H9 (cell line): Measurements from ENCODE around the gene SPATA6L. TPM values are rescaled to one million over a fixed set of nuclear protein-coding genes. Genes with fewer than 3 reads are reported as not detected.
A peak's percentile ranks its signal among the peaks of the same experiment; 100 is the strongest.
"Not testable (repeated sequence)": the region's sequence is repeated elsewhere in the genome, so short reads cannot be mapped to it uniquely, and the experiment has no call there.

ENCODE experiments used
- DNase-seq: peaks from one replicate; pipeline ENCODE4 v3.0.0-alpha.2; 2017
- H2AFZ ChIP-seq: one replicate; pipeline ENCODE4 v1.6.1; 2013; ENCODE audit warnings: mild to moderate bottlenecking, low read length, control low read depth, moderate library complexity
- H2AK5ac ChIP-seq: 2 replicates; pipeline ENCODE4 v1.6.1; 2013; ENCODE audit warnings: low read length, control low read depth, mixed read lengths; ENCODE audit not compliant: insufficient read length
- H2BK120ac ChIP-seq: one replicate; pipeline ENCODE4 v1.6.1; 2013; ENCODE audit warnings: low read depth, mild to moderate bottlenecking, low read length, control low read depth, inconsistent platforms; ENCODE audit not compliant: poor library complexity, severe bottlenecking
- H2BK12ac ChIP-seq: 2 replicates; pipeline ENCODE4 v1.6.1; 2013; ENCODE audit warnings: low read length, control low read depth, mixed read lengths, low read depth; ENCODE audit not compliant: insufficient read length
- H2BK15ac ChIP-seq: 2 replicates; pipeline ENCODE4 v1.6.1; 2013; ENCODE audit warnings: low read depth, low read length, control low read depth
- H2BK20ac ChIP-seq: one replicate; pipeline ENCODE4 v1.6.1; 2013; ENCODE audit warnings: low read depth, mild to moderate bottlenecking, low read length, control low read depth, inconsistent platforms; ENCODE audit not compliant: poor library complexity, severe bottlenecking
- H2BK5ac ChIP-seq: 2 replicates; pipeline ENCODE4 v1.6.1; 2013; ENCODE audit warnings: low read length, control low read depth, mixed read lengths; ENCODE audit not compliant: insufficient read length
- H3K14ac ChIP-seq: 2 replicates; pipeline ENCODE4 v1.6.1; 2013; ENCODE audit warnings: low read length, control low read depth; ENCODE audit not compliant: insufficient read depth
- H3K18ac ChIP-seq: 2 replicates; pipeline ENCODE4 v1.6.1; 2013; ENCODE audit warnings: low read depth, mild to moderate bottlenecking, mixed read lengths, low read length, control low read depth; ENCODE audit not compliant: insufficient read length
- H3K23ac ChIP-seq: 2 replicates; pipeline ENCODE4 v1.6.1; 2013; ENCODE audit warnings: low read length, control low read depth, mixed read lengths, low read depth; ENCODE audit not compliant: insufficient read length
- H3K23me2 ChIP-seq: 2 replicates; pipeline ENCODE4 v1.6.1; 2013; ENCODE audit warnings: low read depth, mild to moderate bottlenecking, mixed read lengths, low read length, control low read depth; ENCODE audit not compliant: insufficient read length, poor library complexity, severe bottlenecking
- H3K27ac ChIP-seq: 2 replicates; pipeline ENCODE4 v1.5.1; 2013; ENCODE audit warnings: low read length, control low read depth, mixed read lengths, low read depth; ENCODE audit not compliant: insufficient read length
- H3K27me3 ChIP-seq: 2 replicates; pipeline ENCODE4 v1.6.1; 2013; ENCODE audit warnings: low read length, control low read depth, inconsistent platforms; ENCODE audit not compliant: insufficient read depth
- H3K4ac ChIP-seq: 2 replicates; pipeline ENCODE4 v1.6.1; 2013; ENCODE audit warnings: low read depth, mild to moderate bottlenecking, control low read depth, inconsistent platforms, low read length, moderate library complexity
- H3K4me1 ChIP-seq: 2 replicates; pipeline ENCODE4 v1.6.1; 2013; ENCODE audit warnings: low read length, control low read depth, inconsistent platforms; ENCODE audit not compliant: insufficient read depth
- H3K4me2 ChIP-seq: 2 replicates; pipeline ENCODE4 v1.6.1; 2013; ENCODE audit warnings: low read length, control low read depth, mixed read lengths; ENCODE audit not compliant: insufficient read length, insufficient read depth
- H3K56ac ChIP-seq: 2 replicates; pipeline ENCODE4 v1.6.1; 2013; ENCODE audit warnings: low read depth, mild to moderate bottlenecking, mixed read lengths, low read length, control low read depth; ENCODE audit not compliant: insufficient read length
- H3K79me1 ChIP-seq: 2 replicates; pipeline ENCODE4 v1.6.1; 2013; ENCODE audit warnings: low read depth, mild to moderate bottlenecking, moderate library complexity, low read length, control low read depth, inconsistent platforms; ENCODE audit not compliant: insufficient read depth, poor library complexity, severe bottlenecking
- H3K79me2 ChIP-seq: 2 replicates; pipeline ENCODE4 v1.6.1; 2013; ENCODE audit warnings: low read length, control low read depth, inconsistent platforms; ENCODE audit not compliant: insufficient read depth
- H3K9ac ChIP-seq: 2 replicates; pipeline ENCODE4 v1.6.1; 2013; ENCODE audit warnings: low read length, control low read depth, mixed read lengths; ENCODE audit not compliant: insufficient read length; ENCODE audit errors: extremely low read depth
- H3K9me3 ChIP-seq: one replicate; pipeline ENCODE4 v1.6.1; 2013; ENCODE audit warnings: low read depth, low read length, inconsistent platforms; ENCODE audit not compliant: control insufficient read depth
- H3T11ph ChIP-seq: one replicate; pipeline ENCODE4 v1.6.1; 2013; ENCODE audit warnings: mild to moderate bottlenecking, low read length, control low read depth, inconsistent platforms
- H4K20me1 ChIP-seq: one replicate; pipeline ENCODE4 v1.6.1; 2013; ENCODE audit not compliant: control insufficient read depth, insufficient read length, insufficient read depth
- H4K5ac ChIP-seq: 2 replicates; pipeline ENCODE4 v1.6.1; 2013; ENCODE audit warnings: low read depth, mild to moderate bottlenecking, mixed read lengths, low read length, control low read depth; ENCODE audit not compliant: insufficient read length
- H4K8ac ChIP-seq: replicated peaks from 2 replicates; pipeline ENCODE4 v1.6.1; 2013; ENCODE audit warnings: low read length, control low read depth, mixed read lengths, low read depth; ENCODE audit not compliant: insufficient read length
- H4K91ac ChIP-seq: 2 replicates; pipeline ENCODE4 v1.6.1; 2013; ENCODE audit warnings: low read depth, mild to moderate bottlenecking, moderate library complexity, mixed read lengths, low read length, control low read depth; ENCODE audit not compliant: insufficient read length
- H3K27ac Mint-ChIP-seq, 3 experiments: 2 replicates in 2 of 3; 3 replicates in 1 of 3; pipeline ENCODE4 v1.8.0; 2020 to 2021; ENCODE audit warnings: mixed read lengths in 3 of 3, mild to moderate bottlenecking in 1 of 3, moderate library complexity in 1 of 3
- H3K27me3 Mint-ChIP-seq: 2 replicates; pipeline ENCODE4 v1.8.0; 2021; ENCODE audit warnings: low read depth, mild to moderate bottlenecking, moderate library complexity, mixed read lengths
- H3K36me3 Mint-ChIP-seq, 3 experiments: 2 replicates in 2 of 3; 3 replicates in 1 of 3; pipeline ENCODE4 v1.8.0; 2020 to 2021; ENCODE audit warnings: low read depth in 3 of 3, mixed read lengths in 3 of 3; ENCODE audit not compliant: insufficient read depth in 1 of 3
- H3K4me1 Mint-ChIP-seq, 2 experiments: 2 replicates each; pipeline ENCODE4 v1.8.0; 2020; ENCODE audit warnings: mixed read lengths in 2 of 2
- H3K4me3 Mint-ChIP-seq, 2 experiments: 2 replicates in 1 of 2; 3 replicates in 1 of 2; pipeline ENCODE4 v1.8.0; 2020 to 2021; ENCODE audit warnings: mild to moderate bottlenecking in 2 of 2, mixed read lengths in 2 of 2, moderate library complexity in 1 of 2
- H3K9me3 Mint-ChIP-seq, 2 experiments: 2 replicates in 1 of 2; 3 replicates in 1 of 2; pipeline ENCODE4 v1.8.0; 2020; ENCODE audit warnings: mild to moderate bottlenecking in 2 of 2, mixed read lengths in 2 of 2, moderate library complexity in 1 of 2
- WGBS: extraction: QIAGEN DNeasy Blood & Tissue Kit; methylation state at CpG from one replicate; pipeline ENCODE4 v1.1.7; 2013; ENCODE audit warnings: missing lambda C conversion rate, low lambda C conversion rate, mixed read lengths; ENCODE audit not compliant: insufficient read length; ENCODE audit errors: extremely low coverage; 5-methylcytosine and 5-hydroxymethylcytosine counted together
- total RNA-seq: library from RNA; stranded (reverse); gene quantifications from 2 replicates; pipeline ENCODE4 v1.2.1, GENCODE V29; 2021
- TF ChIP-seq, protein P1 (sequence below): fragments of 200-600 bp; sonication (generic); conservative IDR thresholded peaks from 3 replicates; pipeline ENCODE4 v1.8.0; 2021; ENCODE audit warnings: antibody characterized with exemption, mild to moderate bottlenecking

SPATA6L gene
- total RNA-seq, 1 experiment from 2014 or later: 0.87 TPM

DNA sequence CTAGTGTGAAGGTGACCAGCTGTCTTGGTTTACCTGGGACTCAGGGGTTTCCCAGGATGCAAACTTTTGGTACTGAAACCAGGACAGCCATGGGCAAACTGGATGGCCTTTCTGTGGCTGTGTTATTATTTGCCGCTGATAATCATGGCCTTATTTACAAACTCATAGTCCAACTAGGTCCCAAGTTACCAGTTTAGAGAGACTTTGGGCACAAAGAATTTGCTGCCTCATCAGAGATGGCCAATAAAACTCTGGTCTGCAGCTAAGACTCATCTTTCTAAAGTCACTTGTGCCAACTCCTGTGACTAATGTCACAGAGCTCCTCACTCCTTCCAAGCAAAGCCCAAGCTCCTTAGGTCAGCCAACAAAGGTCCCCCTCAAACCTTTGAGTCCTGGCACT lies 51.7 kb downstream of the SPATA6L start:
- no peaks in the 10 kb centered on the region for H3K36me3 Mint-ChIP-seq
- H3K4me3 Mint-ChIP-seq: no peak overlapping the region
- Histone ChIP-seq H2AK5ac (no peak overlapping the region), H4K8ac (no peak overlapping the region), H2AFZ (no peak overlapping the region), H2BK12ac (no peak overlapping the region), H3K14ac (no peak overlapping the region), H3K56ac (no peak overlapping the region), H3K4ac (no peak overlapping the region), H3K4me2 (no peak overlapping the region), H3K79me2 (no peaks in the 10 kb centered on the region), H4K91ac (no peak overlapping the region), H3T11ph (no peak overlapping the region), H3K23ac (no peak overlapping the region), H3K9ac (no peak overlapping the region), H2BK5ac (no peak overlapping the region), H3K27me3 (no peaks in the 10 kb centered on the region), H3K4me1 (no peaks in the 10 kb centered on the region; the same call in 1 of the 2 replicates), H3K79me1 (no peaks in the 10 kb centered on the region), H2BK120ac (no peak overlapping the region), H3K27ac (no peak overlapping the region), H3K23me2 (no peaks in the 10 kb centered on the region), H4K5ac (no peak overlapping the region), H3K18ac (no peak overlapping the region), H2BK15ac (no peak overlapping the region), H4K20me1 (no peaks in the 10 kb centered on the region), H2BK20ac (no peak overlapping the region), H3K9me3 (no peaks in the 10 kb centered on the region)
- H3K9me3 Mint-ChIP-seq: peaks cover 0 to 1% of the 10 kb centered on the region in 2 experiments; a peak in 1 of 5 replicates
- H3K27me3 Mint-ChIP-seq: no peaks in the 10 kb centered on the region; the same call in 1 of the 2 replicates
- DNase-seq: no peak
- TF ChIP-seq, protein P1, sequence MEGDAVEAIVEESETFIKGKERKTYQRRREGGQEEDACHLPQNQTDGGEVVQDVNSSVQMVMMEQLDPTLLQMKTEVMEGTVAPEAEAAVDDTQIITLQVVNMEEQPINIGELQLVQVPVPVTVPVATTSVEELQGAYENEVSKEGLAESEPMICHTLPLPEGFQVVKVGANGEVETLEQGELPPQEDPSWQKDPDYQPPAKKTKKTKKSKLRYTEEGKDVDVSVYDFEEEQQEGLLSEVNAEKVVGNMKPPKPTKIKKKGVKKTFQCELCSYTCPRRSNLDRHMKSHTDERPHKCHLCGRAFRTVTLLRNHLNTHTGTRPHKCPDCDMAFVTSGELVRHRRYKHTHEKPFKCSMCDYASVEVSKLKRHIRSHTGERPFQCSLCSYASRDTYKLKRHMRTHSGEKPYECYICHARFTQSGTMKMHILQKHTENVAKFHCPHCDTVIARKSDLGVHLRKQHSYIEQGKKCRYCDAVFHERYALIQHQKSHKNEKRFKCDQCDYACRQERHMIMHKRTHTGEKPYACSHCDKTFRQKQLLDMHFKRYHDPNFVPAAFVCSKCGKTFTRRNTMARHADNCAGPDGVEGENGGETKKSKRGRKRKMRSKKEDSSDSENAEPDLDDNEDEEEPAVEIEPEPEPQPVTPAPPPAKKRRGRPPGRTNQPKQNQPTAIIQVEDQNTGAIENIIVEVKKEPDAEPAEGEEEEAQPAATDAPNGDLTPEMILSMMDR: no peak
- no peak overlapping the region for H3K27ac Mint-ChIP-seq
- no CpG with 5 or more reads among the region's 1 CpG for whole genome bisulfite sequencing
- peaks cover 7 to 8% of the 10 kb centered on the region in 2 experiments for H3K4me1 Mint-ChIP-seq

DNA sequence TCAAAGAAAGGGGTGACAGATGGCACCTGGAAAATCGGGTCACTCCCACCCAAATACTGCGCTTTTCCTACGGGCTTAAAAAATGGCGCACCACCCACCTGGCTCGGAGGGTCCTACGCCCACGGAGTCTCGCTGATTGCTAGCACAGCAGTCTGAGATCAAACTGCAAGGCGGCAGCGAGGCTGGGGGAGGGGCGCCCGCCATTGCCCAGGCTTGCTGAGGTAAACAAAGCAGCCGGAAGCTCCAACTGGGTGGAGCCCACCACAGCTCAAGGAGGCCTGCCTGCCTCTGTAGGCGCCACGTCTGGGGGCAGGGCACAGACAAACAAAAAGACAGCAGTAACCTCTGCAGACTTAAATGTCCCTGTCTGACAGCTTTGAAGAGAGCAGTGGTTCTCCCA lies 60.2 kb downstream of the SPATA6L start:
- H2BK12ac ChIP-seq, H4K20me1 ChIP-seq, H3K79me1 ChIP-seq, H3K9me3 Mint-ChIP-seq, H3K27me3 ChIP-seq, H2BK20ac ChIP-seq, H3K4me2 ChIP-seq, H3K9ac ChIP-seq, H3K4ac ChIP-seq, H4K91ac ChIP-seq, H3K4me1 Mint-ChIP-seq, H3K4me3 Mint-ChIP-seq, H3K14ac ChIP-seq, H3K23me2 ChIP-seq, H3K27ac ChIP-seq, H2AK5ac ChIP-seq, H2BK120ac ChIP-seq, H4K5ac ChIP-seq, H4K8ac ChIP-seq, H3K79me2 ChIP-seq, H2AFZ ChIP-seq, DNase-seq, H3K36me3 Mint-ChIP-seq, H3K9me3 ChIP-seq, H3K56ac ChIP-seq, H3T11ph ChIP-seq, H3K27me3 Mint-ChIP-seq, H2BK15ac ChIP-seq, H3K23ac ChIP-seq, H3K4me1 ChIP-seq, H2BK5ac ChIP-seq: not testable (repeated sequence)
- H3K27ac Mint-ChIP-seq: peak overlapping the region in 2 of 3 experiments; percentile 55 to 70; a peak in 3 of 7 replicates
- WGBS: no CpG with 5 or more reads among the region's 15 CpGs
- H3K18ac ChIP-seq: peak overlapping the region; percentile 45
